ENCODE results near the gene ATP5PF.
"Not testable (repeated sequence)": the region's sequence is repeated elsewhere in the genome, so short reads cannot be mapped to it uniquely, and the experiment has no call there.

The ATP5PF gene, protein sequence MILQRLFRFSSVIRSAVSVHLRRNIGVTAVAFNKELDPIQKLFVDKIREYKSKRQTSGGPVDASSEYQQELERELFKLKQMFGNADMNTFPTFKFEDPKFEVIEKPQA

GRCh38 chr21:25734904-25735645 is at the start of gene ATP5PF, which contains the start of gene GABPA:
Gene ATP5PF (minus strand): TSS chr21:25734904. CDS start chr21:25729794, 5,110 bp downstream.
Gene GABPA (plus strand): TSS chr21:25734972. CDS start chr21:25741599, 6,627 bp downstream.
- peak; percentile 32 for DNase-seq

- not testable (repeated sequence) for DNase-seq
Measured at GRCh38 chr21:25778126-25778875, 43.6 kb upstream of the ATP5PF start.

DNA sequence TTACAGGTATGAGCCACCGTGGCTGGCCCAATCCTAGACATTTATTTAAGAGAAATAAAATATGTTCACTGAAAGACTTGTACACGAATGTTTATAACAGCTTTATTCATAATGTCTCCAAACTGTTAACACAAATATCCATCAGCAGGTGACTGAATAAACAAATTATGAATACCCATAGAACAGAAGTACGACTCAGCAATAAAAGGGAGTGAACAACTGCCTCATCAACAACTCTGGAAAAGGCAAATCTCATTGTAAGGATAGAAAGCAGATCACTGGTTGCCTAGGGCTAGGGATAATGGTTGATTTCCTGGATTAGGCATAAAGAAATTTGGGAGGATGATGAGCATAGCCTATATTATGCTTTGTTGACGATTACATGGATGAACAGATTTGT is 41.7 kb upstream of the ATP5PF start:
- DNase-seq = no peak

GRCh38 chr21:25772686-25773085 is 38.0 kb upstream of the ATP5PF start:
- DNase-seq = no peak

GRCh38 chr21:25767921-25768320 is 33.2 kb upstream of the ATP5PF start:
- DNase-seq = no peak

DNA sequence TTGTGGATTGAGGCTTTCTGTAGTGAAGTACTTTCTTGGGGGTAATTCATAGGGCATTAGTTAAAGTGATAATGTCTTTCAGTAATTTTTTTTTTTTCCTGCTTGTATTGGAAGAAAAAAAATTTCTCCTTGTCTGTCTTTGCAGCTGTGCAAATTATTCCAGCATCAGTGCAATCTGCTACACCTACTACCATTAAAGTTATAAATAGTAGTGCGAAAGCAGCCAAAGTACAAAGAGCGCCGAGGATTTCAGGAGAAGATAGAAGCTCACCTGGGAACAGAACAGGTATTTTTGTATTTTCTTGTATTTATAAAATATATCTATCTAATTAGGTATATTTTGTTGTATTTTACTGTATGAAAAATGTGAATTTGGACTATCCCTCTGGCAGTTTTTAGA is 29.4 kb upstream of the ATP5PF start:
- no peak for DNase-seq

DNA sequence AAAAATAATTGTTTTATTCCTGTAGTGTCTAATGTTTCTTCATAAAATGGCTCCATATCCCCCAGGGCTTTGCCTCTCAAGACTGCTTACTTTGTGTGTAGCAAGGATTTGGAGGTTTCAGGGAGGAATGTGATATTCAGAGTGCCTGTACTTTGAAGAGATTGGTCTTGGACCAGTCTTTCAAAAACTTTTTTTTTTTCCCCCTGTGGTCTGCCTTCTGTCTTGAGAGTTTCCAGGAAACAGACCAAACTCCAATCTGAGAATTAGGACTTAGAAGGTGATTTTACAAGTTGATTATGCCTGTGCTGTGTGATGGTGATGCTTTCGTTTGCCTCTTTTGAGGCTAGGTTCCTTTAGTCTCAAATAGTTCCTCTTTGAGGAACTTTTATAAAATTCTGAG is 26.0 kb upstream of the ATP5PF start:
- no peak for DNase-seq

GRCh38 chr21:25760061-25760460 is 25.4 kb upstream of the ATP5PF start:
- no peak for DNase-seq

- DNase-seq = no peak
Measured at GRCh38 chr21:25759573-25759972, 24.9 kb upstream of the ATP5PF start.

DNA sequence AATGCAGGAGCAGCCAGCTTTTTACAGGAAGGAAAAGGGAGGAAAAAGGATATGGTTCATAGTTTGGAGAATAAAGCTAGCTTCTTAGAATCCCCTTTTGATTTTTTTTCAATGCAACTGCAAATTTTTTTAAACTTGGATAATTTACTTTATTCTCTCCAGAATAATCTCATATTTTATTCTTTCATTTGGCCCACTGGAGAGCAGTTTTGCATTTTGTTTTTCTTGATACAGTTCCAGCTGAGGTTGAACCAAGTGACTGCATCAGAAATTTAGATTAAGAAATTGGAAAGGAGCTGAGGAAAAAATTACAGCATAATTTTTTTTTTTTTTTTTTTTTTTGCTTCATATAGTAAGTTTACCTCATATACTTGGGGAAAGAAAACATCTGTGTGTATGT is 22.8 kb upstream of the ATP5PF start:
- no peak for DNase-seq

- no peak for DNase-seq
Measured at GRCh38 chr21:25756190-25756932, 21.7 kb upstream of the ATP5PF start.

GRCh38 chr21:25752416-25752815 is 17.7 kb upstream of the ATP5PF start:
- DNase-seq = no peak

DNA sequence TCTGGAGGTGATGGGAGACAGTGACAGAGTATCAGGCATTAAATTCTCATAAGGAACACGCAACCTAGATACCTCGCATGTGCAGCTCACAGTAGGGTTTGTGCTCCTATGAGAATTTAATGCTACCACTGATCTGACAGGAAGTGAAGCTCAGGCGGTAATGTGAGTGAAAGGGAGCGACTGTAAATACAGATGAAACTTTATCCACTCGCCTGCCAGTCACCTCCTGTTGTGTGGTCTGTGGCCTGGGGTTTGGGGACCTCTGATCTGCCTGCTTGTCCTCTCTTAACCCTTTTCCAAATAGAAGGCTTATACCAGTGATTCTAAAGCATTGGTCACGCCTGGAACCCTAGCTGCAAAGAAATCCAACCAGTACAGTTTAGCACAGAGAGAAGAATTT is 15.4 kb upstream of the ATP5PF start:
- no peak for DNase-seq

- DNase-seq = no peak
Measured at GRCh38 chr21:25744854-25745253, 10.2 kb upstream of the ATP5PF start.

- DNase-seq = no peak
Measured at GRCh38 chr21:25742900-25743299, 8.2 kb upstream of the ATP5PF start.

DNA sequence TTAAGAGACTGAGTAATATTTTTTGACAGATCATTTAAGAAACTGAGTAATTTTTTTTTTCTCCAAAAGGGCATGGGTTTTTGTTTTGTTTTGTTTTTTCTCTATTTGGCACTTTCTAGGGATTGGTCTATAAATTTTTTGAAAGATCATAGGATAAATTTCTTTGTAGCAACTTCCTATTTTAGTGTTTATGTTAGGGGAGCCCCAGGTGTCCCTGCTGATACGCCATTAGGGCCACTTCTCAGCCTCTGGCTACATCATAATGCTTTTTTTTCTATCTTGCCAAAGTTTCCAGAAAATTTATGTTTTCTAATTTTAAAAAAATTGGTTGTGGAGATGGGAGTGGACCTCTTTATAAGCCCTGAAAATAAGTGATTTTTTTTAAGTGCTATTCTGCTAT is 2.7 kb upstream of the ATP5PF start:
- DNase-seq = no peak

- DNase-seq = peak; percentile 15
Measured at GRCh38 chr21:25735646-25736597, 1.2 kb upstream of the ATP5PF start.

- DNase-seq = no peak
Measured at GRCh38 chr21:25734654-25734903, 125 bp downstream of the ATP5PF start.

- no peak for DNase-seq
Measured at GRCh38 chr21:25733859-25734653, 648 bp downstream of the ATP5PF start.

- no peak for DNase-seq
Measured at GRCh38 chr21:25732091-25732760, 2.5 kb downstream of the ATP5PF start.

- DNase-seq = no peak
Measured at GRCh38 chr21:25722631-25723030, 12.1 kb downstream of the ATP5PF start.

Data from 8988T (cell line).